Vagina (tissue), 2 donors: Measurements from ENCODE around the gene MTUS2.

Source experiments
- POLR2A ChIP-seq, 2 donors: fragments of 450-650 bp; IDR thresholded peaks; one replicate each; pipeline ENCODE4 v1.6.1; 2017; ENCODE audit warnings: antibody characterized with exemption in 2 of 2, mild to moderate bottlenecking in 2 of 2, moderate library complexity in 2 of 2
- POLR2AphosphoS5 ChIP-seq, 2 donors: sonication (generic); formaldehyde crosslinking; IDR thresholded peaks; one replicate each; pipeline ENCODE4 v1.9.0; 2017; ENCODE audit warnings: antibody characterized with exemption in 2 of 2, mild to moderate bottlenecking in 2 of 2, low read depth in 1 of 2; ENCODE audit not compliant: insufficient read depth in 1 of 2
- TF ChIP-seq, protein P1 (sequence below), 3 experiments: fragments of 450-650 bp in 2 of 3; fragments of 200-600 bp in 1 of 3; sonication (generic) in 1 of 3; IDR thresholded peaks; one replicate each; pipeline ENCODE4 v1.5.1; 2017 to 2019; ENCODE audit warnings: antibody characterized with exemption in 3 of 3, mild to moderate bottlenecking in 2 of 3, moderate library complexity in 2 of 3

DNA sequence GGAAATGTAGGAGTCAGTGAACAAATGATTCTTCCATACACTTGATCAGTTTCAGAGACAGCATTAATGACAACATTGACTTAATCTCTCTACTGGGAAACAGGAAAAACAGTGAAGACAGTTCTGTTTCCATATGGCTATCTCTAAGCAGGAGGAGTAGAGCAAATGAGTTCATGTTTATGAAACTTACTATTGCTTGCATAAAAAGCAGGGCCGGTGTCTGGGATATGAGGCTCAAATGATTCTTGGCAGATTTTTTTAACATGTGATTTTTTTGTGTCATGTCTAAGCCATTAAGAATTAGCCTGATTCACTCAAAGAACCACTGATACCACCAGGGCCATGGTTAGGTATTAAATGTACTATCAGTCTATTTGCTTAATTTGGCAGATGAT lies 633.5 kb downstream of the MTUS2 start:
- TF ChIP-seq POLR2AphosphoS5 (IDR thresholded peaks at IDR 0.05; ENCODE audit: insufficient read depth in 1 of 2, low read depth in 1 of 2) (no peak), POLR2A (IDR thresholded peaks at IDR 0.05) (no peak)
- TF ChIP-seq, protein P1, sequence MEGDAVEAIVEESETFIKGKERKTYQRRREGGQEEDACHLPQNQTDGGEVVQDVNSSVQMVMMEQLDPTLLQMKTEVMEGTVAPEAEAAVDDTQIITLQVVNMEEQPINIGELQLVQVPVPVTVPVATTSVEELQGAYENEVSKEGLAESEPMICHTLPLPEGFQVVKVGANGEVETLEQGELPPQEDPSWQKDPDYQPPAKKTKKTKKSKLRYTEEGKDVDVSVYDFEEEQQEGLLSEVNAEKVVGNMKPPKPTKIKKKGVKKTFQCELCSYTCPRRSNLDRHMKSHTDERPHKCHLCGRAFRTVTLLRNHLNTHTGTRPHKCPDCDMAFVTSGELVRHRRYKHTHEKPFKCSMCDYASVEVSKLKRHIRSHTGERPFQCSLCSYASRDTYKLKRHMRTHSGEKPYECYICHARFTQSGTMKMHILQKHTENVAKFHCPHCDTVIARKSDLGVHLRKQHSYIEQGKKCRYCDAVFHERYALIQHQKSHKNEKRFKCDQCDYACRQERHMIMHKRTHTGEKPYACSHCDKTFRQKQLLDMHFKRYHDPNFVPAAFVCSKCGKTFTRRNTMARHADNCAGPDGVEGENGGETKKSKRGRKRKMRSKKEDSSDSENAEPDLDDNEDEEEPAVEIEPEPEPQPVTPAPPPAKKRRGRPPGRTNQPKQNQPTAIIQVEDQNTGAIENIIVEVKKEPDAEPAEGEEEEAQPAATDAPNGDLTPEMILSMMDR (IDR thresholded peaks at IDR 0.05): no peak
